HepG2 (cell line): ENCODE results near the gene TMEM231.

ENCODE experiments used
- ATF2 ChIP-seq: sonication (generic); formaldehyde crosslinking; IDR thresholded peaks from 2 replicates; pipeline ENCODE4 v1.4.0; 2020; ENCODE audit warnings: missing genetic modification reagents
- HOMEZ ChIP-seq: IDR thresholded peaks from 2 replicates; pipeline ENCODE4 v1.6.1; 2016; ENCODE audit warnings: low read depth
- NFIC ChIP-seq: IDR thresholded peaks from 2 replicates; pipeline ENCODE4 v1.6.1; 2012; ENCODE audit warnings: mild to moderate bottlenecking, low read length, inconsistent platforms
- SMAD1 ChIP-seq: sonication (generic); formaldehyde crosslinking; IDR thresholded peaks from 2 replicates; pipeline ENCODE4 v1.4.0; 2020; ENCODE audit warnings: missing genetic modification reagents, low read depth, mild to moderate bottlenecking, borderline replicate concordance
- ZBTB40 ChIP-seq, 2 experiments: fragments of 450-650 bp in 1 of 2; sonication (generic) in 1 of 2; formaldehyde crosslinking in 1 of 2; IDR thresholded peaks; 2 replicates each; pipeline versions ENCODE4 v1.6.1 to v1.8.0; 2016 to 2022; ENCODE audit warnings: antibody characterized with exemption in 1 of 2, mild to moderate bottlenecking in 1 of 2, missing genetic modification reagents in 1 of 2
- ZFP90 ChIP-seq: sonication (generic); formaldehyde crosslinking; IDR thresholded peaks from 2 replicates; pipeline ENCODE4 v1.8.0; 2022; ENCODE audit warnings: missing genetic modification reagents, mild to moderate bottlenecking, inconsistent platforms, borderline replicate concordance
- ZFP91 ChIP-seq: sonication (generic); formaldehyde crosslinking; IDR thresholded peaks from 2 replicates; pipeline ENCODE4 v1.9.0; 2022; ENCODE audit warnings: missing genetic modification reagents, mild to moderate bottlenecking, borderline replicate concordance

GRCh38 chr16:75590920-75591843 is 35.1 kb upstream of the TMEM231 start:
- TF ChIP-seq HOMEZ (CRISPR knock-in tag) (no peak), ZFP90 (CRISPR knock-in tag) (no peak), ZFP91 (CRISPR knock-in tag) (no peak), ATF2 (no peak), SMAD1 (CRISPR knock-in tag) (no peak), NFIC (no peak), ZBTB40 (IDR thresholded peaks at IDR 0.05) (no peak), ZBTB40 (CRISPR knock-in tag; IDR thresholded peaks at IDR 0.05) (no peak)
